ENCODE measurements around the gene H2BK1.

GRCh38 chr7:151231080-151231479, 20.8 kb upstream of the H2BK1 start:
- no peak for TF ChIP-seq MTA3 (CRISPR knock-in tag; IDR thresholded peaks at IDR 0.05)
- no peak for TF ChIP-seq EHMT2 (IDR thresholded peaks at IDR 0.05; ENCODE audit: borderline replicate concordance, low read depth, low read length)
- no peak for TF ChIP-seq CTCF (CRISPR knock-in tag; IDR thresholded peaks at IDR 0.05)
- no peak for TF ChIP-seq PHF20 (CRISPR knock-in tag; IDR thresholded peaks at IDR 0.05)
- TF ChIP-seq JUN (CRISPR knock-in tag; IDR thresholded peaks at IDR 0.05), result no peak
- TF ChIP-seq ZFY (CRISPR knock-in tag; IDR thresholded peaks at IDR 0.05), result no peak
